SK-N-SH treated with all-trans-retinoic acid at 6 μM for 48 hours (cell line): ENCODE results near the gene KRT81.

Experiments
- CREB5 ChIP-seq: fragments of 250-450 bp; sonication (Bioruptor Pico); IDR thresholded peaks from 2 replicates; pipeline ENCODE4 v1.5.1; 2020; ENCODE audit warnings: low read depth, mild to moderate bottlenecking, moderate library complexity
- CSDC2 ChIP-seq: fragments of 250-450 bp; sonication (Bioruptor Pico); IDR thresholded peaks from 2 replicates; pipeline ENCODE4 v1.5.0; 2020; ENCODE audit warnings: mild to moderate bottlenecking, moderate library complexity
- OSR1 ChIP-seq: fragments of 250-450 bp; sonication (Bioruptor Pico); IDR thresholded peaks from 2 replicates; pipeline ENCODE4 v1.8.0; 2022; ENCODE audit warnings: moderate library complexity, mild to moderate bottlenecking, inconsistent platforms
- PATZ1 ChIP-seq: fragments of 250-450 bp; sonication (Bioruptor Pico); IDR thresholded peaks from 2 replicates; pipeline ENCODE4 v1.8.0; 2020; ENCODE audit warnings: mild to moderate bottlenecking, moderate library complexity, borderline replicate concordance
- ZC3H10 ChIP-seq: fragments of 250-450 bp; sonication (Bioruptor Pico); IDR thresholded peaks from 2 replicates; pipeline ENCODE4 v1.5.1; 2021; ENCODE audit warnings: mild to moderate bottlenecking, moderate library complexity
- ZFP3 ChIP-seq: fragments of 250-450 bp; sonication (Bioruptor Pico); IDR thresholded peaks from 2 replicates; pipeline ENCODE4 v1.5.0; 2020; ENCODE audit warnings: mild to moderate bottlenecking, moderate library complexity
- ZNF70 ChIP-seq: fragments of 450-650 bp; formaldehyde crosslinking; IDR thresholded peaks from 2 replicates; pipeline ENCODE4 v1.5.0; 2020; ENCODE audit warnings: mild to moderate bottlenecking, moderate library complexity

GRCh38 chr12:52258335-52258901, 32.9 kb downstream of the KRT81 start:
- TF ChIP-seq CREB5 (no peak), PATZ1 (CRISPR knock-in tag) (no peak), ZC3H10 (no peak), ZNF70 (CRISPR knock-in tag) (no peak), CSDC2 (CRISPR knock-in tag) (no peak), OSR1 (CRISPR knock-in tag) (no peak), ZFP3 (CRISPR knock-in tag) (no peak)
